ENCODE measurements around the gene NELFB. TPM values are rescaled to one million over a fixed set of nuclear protein-coding genes. Genes with fewer than 3 reads are reported as not detected.

NELFB gene
- total RNA-seq, 1 donor: 47.1 TPM

- DNase-seq (ENCODE audit: low read depth): no peak
- TF ChIP-seq CTCF (IDR thresholded peaks at IDR 0.05; ENCODE audit: insufficient read depth, low read depth, low read length): no peak
These were observed 30.1 kb upstream of the NELFB start, which contains the start of gene CYSRT1 for GRCh38 chr9:137224830-137225694. CYSRT1 (plus strand) TSS chr9:137225174; CDS start chr9:137225622, 448 bp downstream.

GRCh38 chr9:137225699-137226331 is 29.3 kb upstream of the NELFB start:
- DNase-seq (ENCODE audit: low read depth): no peak
- no peak overlapping the region for H3K4me3 ChIP-seq (ENCODE audit: low read depth, low read length)
- no peak for TF ChIP-seq CTCF (IDR thresholded peaks at IDR 0.05; ENCODE audit: insufficient read depth, low read depth, low read length)

More at GRCh38 chr9:137224830-137225694, 30.1 kb upstream of the NELFB start, which contains the start of gene CYSRT1:
- H3K4me3 ChIP-seq (ENCODE audit: low read depth, low read length): peak within 1 kb of the TSS; percentile 88

- TF ChIP-seq CTCF (IDR thresholded peaks at IDR 0.05; ENCODE audit: insufficient read depth, low read depth, low read length): no peak
- no peak overlapping the region for H3K4me3 ChIP-seq (ENCODE audit: low read depth, low read length)
- DNase-seq (ENCODE audit: low read depth): no peak
These were observed 28.6 kb upstream of the NELFB start for GRCh38 chr9:137226338-137227053.

GRCh38 chr9:137227054-137227852 is 27.9 kb upstream of the NELFB start, which contains the start of gene RNF224:
RNF224 (plus strand) TSS chr9:137227502; CDS start chr9:137228336, 834 bp downstream.
- peak; percentile 70 for DNase-seq (ENCODE audit: low read depth)
- H3K4me3 ChIP-seq (ENCODE audit: low read depth, low read length): no peak within 1 kb of the TSS
- TF ChIP-seq CTCF (IDR thresholded peaks at IDR 0.05; ENCODE audit: insufficient read depth, low read depth, low read length): peak; percentile 88

- H3K4me3 ChIP-seq (ENCODE audit: low read depth, low read length): no peak overlapping the region
- DNase-seq (ENCODE audit: low read depth): no peak
- no peak for TF ChIP-seq CTCF (IDR thresholded peaks at IDR 0.05; ENCODE audit: insufficient read depth, low read depth, low read length)
These were observed 27.1 kb upstream of the NELFB start for GRCh38 chr9:137227853-137228505.
